Activated T-helper 1 cell treated with anti-CD3 and anti-CD28 coated beads, Interleukin-12 subunit alpha, Interleukin-12 subunit beta, Interleukin-2, Interleukin-4 antibody, amounts not matched to agents 30 ng/mL and 10 ng/mL and 1 ng/mL, durations not matched to agents 14 hours and 24 hours and 36 hours (primary cell): Measurements from ENCODE around the gene TAF11L5. TPM values are rescaled to one million over a fixed set of nuclear protein-coding genes. Genes with fewer than 3 reads are reported as not detected.
A peak's percentile ranks its signal among the peaks of the same experiment; 100 is the strongest.
"Not testable (repeated sequence)": the region's sequence is repeated elsewhere in the genome, so short reads cannot be mapped to it uniquely, and the experiment has no call there.

Source experiments
- DNase-seq: peaks from one replicate; pipeline ENCODE4 v3.0.0; 2021; ENCODE audit warnings: low spot score
- H3K27ac Mint-ChIP-seq: one replicate; pipeline ENCODE4 v1.8.0; 2021; ENCODE audit warnings: mild to moderate bottlenecking, mixed read lengths
- H3K27me3 Mint-ChIP-seq: one replicate; pipeline ENCODE4 v1.8.0; 2022; ENCODE audit warnings: mild to moderate bottlenecking, moderate library complexity, mixed read lengths; ENCODE audit not compliant: insufficient read depth
- H3K36me3 Mint-ChIP-seq: one replicate; pipeline ENCODE4 v1.8.0; 2021; ENCODE audit warnings: low read depth, mixed read lengths
- H3K4me1 Mint-ChIP-seq: one replicate; pipeline ENCODE4 v1.8.0; 2021; ENCODE audit warnings: low read depth, mixed read lengths
- H3K4me3 Mint-ChIP-seq: one replicate; pipeline ENCODE4 v1.8.0; 2021; ENCODE audit warnings: mild to moderate bottlenecking, moderate library complexity, mixed read lengths
- H3K9me3 Mint-ChIP-seq: one replicate; pipeline ENCODE4 v1.8.0; 2021; ENCODE audit warnings: mixed read lengths
- intact Hi-C: fragments of 100-400 bp; cut with micrococcal nuclease; formaldehyde crosslinking; loops from one replicate; pipeline ENCODE4 v1.15.1; 2024
- total RNA-seq: library from RNA; stranded (reverse); gene quantifications from 2 replicates; pipeline ENCODE4 v1.2.3, GENCODE V29; 2022

TAF11L5 gene
- total RNA-seq, 1 donor from 2014 or later: not detected

GRCh38 chr5:17518067-17518466 lies 7.0 kb upstream of the TAF11L5 start, which contains the start of gene TAF11L3:
TAF11L3 (plus strand) TSS chr5:17518367.
- H3K36me3 Mint-ChIP-seq, H3K4me3 Mint-ChIP-seq, H3K27me3 Mint-ChIP-seq, DNase-seq, intact Hi-C loops, H3K27ac Mint-ChIP-seq, H3K9me3 Mint-ChIP-seq, H3K4me1 Mint-ChIP-seq: not testable (repeated sequence)

- H3K4me3 Mint-ChIP-seq, H3K27me3 Mint-ChIP-seq, intact Hi-C loops, H3K27ac Mint-ChIP-seq, H3K4me1 Mint-ChIP-seq, H3K9me3 Mint-ChIP-seq, H3K36me3 Mint-ChIP-seq, DNase-seq: not testable (repeated sequence)
Measured at GRCh38 chr5:17519508-17519907, 5.5 kb upstream of the TAF11L5 start.

GRCh38 chr5:17521501-17521900 lies 3.5 kb upstream of the TAF11L5 start, which contains the start of gene TAF11L4:
TAF11L4 (plus strand) TSS chr5:17521801.
- H3K9me3 Mint-ChIP-seq, H3K36me3 Mint-ChIP-seq, H3K27ac Mint-ChIP-seq, intact Hi-C loops, H3K4me1 Mint-ChIP-seq, DNase-seq, H3K27me3 Mint-ChIP-seq, H3K4me3 Mint-ChIP-seq: not testable (repeated sequence)

GRCh38 chr5:17526504-17526903 lies 1.5 kb downstream of the TAF11L5 start:
- H3K4me3 Mint-ChIP-seq, H3K36me3 Mint-ChIP-seq, H3K9me3 Mint-ChIP-seq, H3K4me1 Mint-ChIP-seq, H3K27ac Mint-ChIP-seq, H3K27me3 Mint-ChIP-seq, intact Hi-C loops: not testable (repeated sequence)
- peak; percentile 9 for DNase-seq

- H3K27me3 Mint-ChIP-seq, H3K4me1 Mint-ChIP-seq, H3K36me3 Mint-ChIP-seq, H3K27ac Mint-ChIP-seq, intact Hi-C loops, DNase-seq, H3K9me3 Mint-ChIP-seq, H3K4me3 Mint-ChIP-seq: not testable (repeated sequence)
Measured at GRCh38 chr5:17528369-17528768, 3.3 kb downstream of the TAF11L5 start, which contains the start of gene TAF11L6. TAF11L6 (plus strand) TSS chr5:17528669.

Other genes with a start within 250 kb of the TAF11L5 start
- not detected in 2 replicates for gene TAF11L2, start 27.0 kb upstream of the TAF11L5 start, total RNA-seq
- gene TAF11L3, start 6.9 kb upstream of the TAF11L5 start, total RNA-seq: not detected in 2 replicates
- not detected in 2 replicates for gene TAF11L4, start 3.4 kb upstream of the TAF11L5 start, total RNA-seq
- not detected in 2 replicates for gene TAF11L6, start 3.4 kb downstream of the TAF11L5 start, total RNA-seq
- not detected in 2 replicates for gene TAF11L7, start 60.5 kb downstream of the TAF11L5 start, total RNA-seq
- gene TAF11L8, start 65.7 kb downstream of the TAF11L5 start, total RNA-seq: not detected in 2 replicates
- gene TAF11L9, start 69.2 kb downstream of the TAF11L5 start, total RNA-seq: not detected in 2 replicates
- gene TAF11L10, start 72.6 kb downstream of the TAF11L5 start, total RNA-seq: not detected in 2 replicates
- not detected in 2 replicates for gene TAF11L11, start 78.9 kb downstream of the TAF11L5 start, total RNA-seq
- gene TAF11L12, start 85.2 kb downstream of the TAF11L5 start, total RNA-seq: not detected in 2 replicates
- gene TAF11L13, start 106.9 kb downstream of the TAF11L5 start, total RNA-seq: not detected in 2 replicates
- gene TAF11L14, start 109.2 kb downstream of the TAF11L5 start, total RNA-seq: not detected in 2 replicates